Measurements from ENCODE around the gene RBMS3. TPM values are rescaled to one million over a fixed set of nuclear protein-coding genes. Genes with fewer than 3 reads are reported as not detected.

The RBMS3 gene
- total RNA-seq, 1 experiment from 2014 or later = 0.42 TPM

- H3K4me2 ChIP-seq (ENCODE audit: low read length) = no peak overlapping the region
- intact Hi-C loops (cut with micrococcal nuclease) = no loop called here
- POLR2A ChIA-PET = no interaction called here
Observed at GRCh38 chr3:29382409-29382808, 101.5 kb downstream of the RBMS3 start.

GRCh38 chr3:29382845-29383244 is 102.0 kb downstream of the RBMS3 start:
- BruUV-seq (replicated peaks) = no TSS peak
- RAD21 ChIA-PET (ENCODE audit: low non-redundant PET in 1 of 2, low total read pairs in 2 of 2, uncharacterized antibody in 2 of 2, unreplicated experiment in 2 of 2) = no interaction called here
- DNase-seq (ENCODE audit: low read depth, low spot score) (no peak), ATAC-seq (no peak)
- no peak overlapping the region for H3K4me2 ChIP-seq (ENCODE audit: low read length)
- POLR2A ChIA-PET = no interaction called here
- intact Hi-C loops (cut with micrococcal nuclease) = no loop called here
- H4K20me1 ChIP-seq (ENCODE audit: insufficient read depth) = no peaks in the 10 kb centered on the region
- H3K9me3 ChIP-seq (ENCODE audit: control insufficient read depth in 1 of 2, insufficient read depth in 1 of 2, low read depth in 1 of 2, low read length in 2 of 2) = no peaks in the 10 kb centered on the region
- no peaks in the 10 kb centered on the region for H3K4me1 ChIP-seq (ENCODE audit: control insufficient read depth in 1 of 2, insufficient read depth in 2 of 2, low read length in 2 of 2)
- no peak overlapping the region for H3K27ac ChIP-seq (ENCODE audit: low read depth, low read length)
- H3K36me3 ChIP-seq (ENCODE audit: control insufficient read depth in 1 of 2, insufficient read depth in 2 of 2, low read length in 2 of 2) = no peaks in the 10 kb centered on the region
- H3K27me3 ChIP-seq (ENCODE audit: insufficient read depth, low read length) = no peaks in the 10 kb centered on the region
- no peaks in the 10 kb centered on the region for H3K79me2 ChIP-seq (ENCODE audit: insufficient read depth, low read length)
- no peaks in the 10 kb centered on the region for H3K9me2 ChIP-seq (ENCODE audit: insufficient read depth)
- no peak overlapping the region for H3K4me3 ChIP-seq (replicated peaks in 1 of 2; ENCODE audit: low read depth in 1 of 2, low read length in 2 of 2)
- H3K9ac ChIP-seq (ENCODE audit: low read length) = no peak overlapping the region
- TF ChIP-seq CTCF (IDR thresholded peaks at IDR 0.05 in 2 of 3, conservative IDR thresholded peaks at IDR 0.05 in 1 of 3; ENCODE audit: borderline replicate concordance in 1 of 3, insufficient read depth in 1 of 3, low read depth in 2 of 3, low read length in 2 of 3) = no peak
- TF ChIP-seq ZNF274 (IDR thresholded peaks at IDR 0.05; ENCODE audit: low read depth, low read length) = no peak
- TF ChIP-seq REST (IDR thresholded peaks at IDR 0.05; ENCODE audit: low read depth) = no peak
- TF ChIP-seq SP1 (IDR thresholded peaks at IDR 0.05; ENCODE audit: low read depth) = no peak
- TF ChIP-seq RAD21 (IDR thresholded peaks at IDR 0.05; ENCODE audit: low read depth) = no peak
- no peak for TF ChIP-seq JUND (IDR thresholded peaks at IDR 0.05)
- CTCF ChIA-PET = no interaction called here
- no peak overlapping the region for H2AFZ ChIP-seq (ENCODE audit: low read depth, low read length, poor library complexity, severe bottlenecking)

More at GRCh38 chr3:29382409-29382808, 101.5 kb downstream of the RBMS3 start:
- CTCF ChIA-PET = no interaction called here
- no peak overlapping the region for H3K9ac ChIP-seq (ENCODE audit: low read length)
- H2AFZ ChIP-seq (ENCODE audit: low read depth, low read length, poor library complexity, severe bottlenecking) = no peak overlapping the region
- DNase-seq (ENCODE audit: low read depth, low spot score) = no peak
- H3K27me3 ChIP-seq (ENCODE audit: insufficient read depth, low read length) = no peaks in the 10 kb centered on the region
- no peak overlapping the region for H3K27ac ChIP-seq (ENCODE audit: low read depth, low read length)
- H3K79me2 ChIP-seq (ENCODE audit: insufficient read depth, low read length) = no peaks in the 10 kb centered on the region
- no peaks in the 10 kb centered on the region for H4K20me1 ChIP-seq (ENCODE audit: insufficient read depth)
- H3K4me1 ChIP-seq (ENCODE audit: control insufficient read depth in 1 of 2, insufficient read depth in 2 of 2, low read length in 2 of 2) = no peaks in the 10 kb centered on the region
- no TSS peak for BruUV-seq (replicated peaks)
- H3K9me2 ChIP-seq (ENCODE audit: insufficient read depth) = no peaks in the 10 kb centered on the region
- no peaks in the 10 kb centered on the region for H3K36me3 ChIP-seq (ENCODE audit: control insufficient read depth in 1 of 2, insufficient read depth in 2 of 2, low read length in 2 of 2)
- no peak overlapping the region for H3K4me3 ChIP-seq (replicated peaks in 1 of 2; ENCODE audit: low read depth in 1 of 2, low read length in 2 of 2)
- no peak for TF ChIP-seq MAX (IDR thresholded peaks at IDR 0.05)
- no peak for TF ChIP-seq TCF7L2 (IDR thresholded peaks at IDR 0.05; ENCODE audit: borderline replicate concordance, extremely low read depth, insufficient read depth, insufficient read length)
- TF ChIP-seq ZFX (IDR thresholded peaks at IDR 0.05) = no peak
- RAD21 ChIA-PET (ENCODE audit: low non-redundant PET in 1 of 2, low total read pairs in 2 of 2, uncharacterized antibody in 2 of 2, unreplicated experiment in 2 of 2) = no interaction called here
- no peak for ATAC-seq
- H3K9me3 ChIP-seq (ENCODE audit: control insufficient read depth in 1 of 2, insufficient read depth in 1 of 2, low read depth in 1 of 2, low read length in 2 of 2) = no peaks in the 10 kb centered on the region

Data from HCT116 (cell line).